ENCODE measurements around the gene PLA2G4A.
"Not testable (repeated sequence)": the region's sequence is repeated elsewhere in the genome, so short reads cannot be mapped to it uniquely, and the experiment has no call there.

The PLA2G4A gene

GRCh38 chr1:186922814-186923213 lies 94.1 kb downstream of the PLA2G4A start:
- DNase-seq (ENCODE audit: low read depth) = not testable (repeated sequence)

- no peak for DNase-seq (ENCODE audit: low read depth)
Measured at GRCh38 chr1:186923486-186923885, 94.7 kb downstream of the PLA2G4A start.

DNA sequence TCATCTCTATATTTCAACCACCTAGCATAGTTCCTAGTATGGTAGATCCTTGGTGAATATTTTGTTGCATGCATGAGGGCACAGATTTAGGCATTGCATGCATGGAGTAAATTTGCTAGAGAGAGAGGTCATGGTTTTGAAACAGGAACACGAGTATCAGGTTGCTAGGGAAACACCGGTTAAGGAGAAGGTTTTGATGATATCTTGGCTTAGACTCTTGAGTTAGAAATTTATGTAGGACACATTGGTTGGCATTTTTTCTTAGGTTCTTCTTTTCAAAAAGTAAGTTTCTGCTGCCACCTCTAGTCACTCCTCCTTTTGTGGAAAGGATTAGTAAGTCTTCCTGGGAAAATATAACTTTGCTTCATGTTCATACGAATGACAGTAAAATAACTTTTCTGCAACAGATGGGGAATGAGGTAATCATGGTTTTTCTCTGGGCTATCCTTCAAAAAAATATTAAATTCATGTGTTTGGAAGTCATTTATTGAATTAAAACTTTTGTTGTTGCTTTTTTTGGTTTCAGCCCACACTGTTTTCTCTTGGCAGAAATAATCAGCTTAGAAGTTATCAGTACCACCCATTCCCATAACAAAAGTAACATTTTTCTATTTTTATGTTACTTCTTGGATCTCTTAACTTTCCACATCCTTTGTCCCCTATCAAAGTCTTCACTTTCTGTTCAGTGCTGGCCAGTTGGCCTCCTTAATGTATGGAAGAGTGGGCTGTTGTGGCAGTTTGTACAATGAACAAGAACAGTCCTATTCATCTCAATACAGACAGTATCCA lies 97.3 kb downstream of the PLA2G4A start:
- DNase-seq (ENCODE audit: low read depth) = peak; percentile 8

DNA sequence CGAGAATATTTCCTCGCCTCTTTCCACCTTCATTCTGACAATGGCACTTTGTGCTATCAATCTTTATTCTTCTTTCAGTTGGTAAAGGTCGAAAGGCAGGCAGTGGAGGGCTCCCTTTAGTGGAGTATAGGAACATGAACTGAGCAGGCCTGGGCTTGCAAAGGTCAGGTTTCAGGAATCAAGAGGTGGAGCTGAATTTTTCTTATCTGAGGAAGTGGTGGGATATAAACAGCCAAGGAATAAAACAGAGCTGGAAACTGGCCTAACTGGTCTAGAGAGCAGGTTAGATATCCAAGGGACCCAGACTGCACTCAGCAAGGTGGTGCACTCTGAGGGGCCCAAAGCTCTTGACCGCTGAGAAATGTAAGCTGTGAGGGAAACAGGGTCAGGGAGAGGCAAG lies 99.1 kb downstream of the PLA2G4A start:
- no peak for DNase-seq (ENCODE audit: low read depth)

- DNase-seq (ENCODE audit: low read depth) = no peak
Measured at GRCh38 chr1:186930238-186930637, 101.5 kb downstream of the PLA2G4A start.

DNA sequence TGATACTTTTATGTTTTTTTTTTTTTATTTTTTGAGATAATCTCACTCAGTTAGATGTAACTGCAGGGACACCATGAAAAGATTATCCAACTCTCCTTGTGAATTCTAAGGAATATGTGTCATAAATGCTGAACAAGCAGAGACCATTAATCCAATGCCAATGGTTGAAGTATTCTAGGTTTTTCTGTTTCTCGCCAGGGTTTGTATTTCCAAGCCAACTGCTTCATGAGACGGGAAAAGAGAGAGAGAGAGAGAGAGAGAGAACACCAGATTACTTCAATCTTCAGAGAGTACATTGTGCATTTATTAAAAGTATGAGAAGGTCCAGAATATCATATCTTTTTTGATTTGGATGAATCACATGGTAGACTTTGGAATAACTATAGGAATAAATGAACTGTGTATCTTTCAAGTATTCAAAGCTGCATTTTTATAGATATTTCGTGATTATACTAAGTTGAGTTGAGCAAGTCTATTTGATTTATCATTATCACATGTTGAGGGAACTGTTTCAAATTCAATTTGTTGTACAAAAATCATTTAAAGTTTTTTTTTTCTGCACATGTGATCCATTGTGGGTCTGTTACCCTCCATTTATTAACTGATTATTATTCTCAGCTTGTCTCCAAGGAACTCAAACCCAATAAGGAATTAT lies 108.4 kb downstream of the PLA2G4A start:
- no peak for DNase-seq (ENCODE audit: low read depth)

DNA sequence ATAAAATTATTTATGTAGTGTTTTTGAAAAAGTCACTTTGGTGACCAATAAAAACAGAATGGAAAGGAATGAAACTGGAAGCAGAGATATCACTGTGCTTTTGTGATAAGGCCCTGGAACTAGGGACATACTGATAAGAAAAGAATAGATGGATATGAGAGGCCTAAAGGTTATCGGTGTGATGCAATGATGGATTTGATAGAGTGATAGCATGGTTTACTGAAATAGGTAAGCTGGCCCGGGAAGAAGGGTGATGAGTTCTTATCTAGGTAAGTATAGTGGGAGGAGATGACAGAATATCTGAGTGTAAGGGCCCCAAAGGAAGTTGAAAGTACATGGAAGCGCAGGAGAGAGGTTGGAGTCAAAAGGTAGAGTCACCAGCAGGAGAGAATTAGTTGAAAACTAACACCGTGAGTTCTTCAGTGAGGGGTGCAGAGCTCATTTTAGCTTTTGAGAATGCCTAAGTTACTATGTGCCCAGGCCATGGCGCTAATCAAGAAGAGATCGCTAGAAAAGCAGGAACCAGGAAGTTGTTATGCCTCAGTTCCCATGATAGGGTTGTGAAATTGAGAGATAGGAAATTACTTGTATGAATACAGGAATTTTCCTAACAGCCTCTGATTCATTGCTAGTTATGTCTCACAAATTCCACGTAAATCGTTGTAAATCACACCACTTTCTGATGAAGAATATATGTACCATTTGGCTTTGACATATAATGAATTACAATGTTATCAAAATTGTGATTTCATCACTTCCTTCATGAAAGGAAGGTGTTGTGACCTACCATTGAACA lies 115.3 kb downstream of the PLA2G4A start:
- DNase-seq (ENCODE audit: low read depth) = no peak

DNA sequence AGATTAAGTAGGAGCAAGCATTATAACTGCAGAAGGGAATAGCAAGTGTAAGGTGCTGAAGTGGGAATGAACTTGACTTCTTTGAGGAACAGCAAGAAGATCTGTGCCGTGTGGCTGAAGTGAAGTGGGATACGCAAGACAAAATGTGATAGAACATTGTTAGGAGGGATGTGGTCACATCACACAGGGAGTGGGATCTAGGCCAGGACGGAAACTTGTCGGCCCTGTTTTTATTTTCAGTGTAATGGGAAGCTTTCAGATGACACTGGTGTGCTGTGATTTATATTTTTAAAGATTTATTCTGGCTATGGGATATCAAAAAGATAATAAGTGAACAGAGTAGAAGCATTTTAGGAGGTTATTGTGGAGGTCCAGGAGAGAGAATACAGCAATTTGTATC lies 116.4 kb downstream of the PLA2G4A start:
- no peak for DNase-seq (ENCODE audit: low read depth)

GRCh38 chr1:186948535-186948934 lies 119.8 kb downstream of the PLA2G4A start:
- DNase-seq (ENCODE audit: low read depth) = no peak

DNA sequence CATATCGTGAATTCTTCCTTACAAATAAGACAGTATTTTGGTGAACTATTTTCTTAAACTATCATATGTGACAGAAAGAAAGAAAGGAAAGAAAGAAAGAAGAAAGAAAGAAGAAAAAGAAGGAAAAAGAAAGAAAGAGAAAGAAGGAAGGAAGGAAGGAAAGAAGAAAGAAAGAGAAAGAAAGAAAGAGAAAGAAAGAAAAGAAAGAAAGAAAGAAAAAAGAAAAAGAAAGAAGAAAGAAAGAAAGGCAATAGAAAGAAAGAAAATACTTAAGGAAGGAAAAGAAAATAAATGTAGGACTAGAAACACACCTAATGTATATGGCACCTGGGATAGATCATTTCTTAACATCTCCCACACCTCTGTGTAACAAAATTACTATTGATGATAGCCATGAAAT lies 120.4 kb downstream of the PLA2G4A start:
- no peak for DNase-seq (ENCODE audit: low read depth)

DNA sequence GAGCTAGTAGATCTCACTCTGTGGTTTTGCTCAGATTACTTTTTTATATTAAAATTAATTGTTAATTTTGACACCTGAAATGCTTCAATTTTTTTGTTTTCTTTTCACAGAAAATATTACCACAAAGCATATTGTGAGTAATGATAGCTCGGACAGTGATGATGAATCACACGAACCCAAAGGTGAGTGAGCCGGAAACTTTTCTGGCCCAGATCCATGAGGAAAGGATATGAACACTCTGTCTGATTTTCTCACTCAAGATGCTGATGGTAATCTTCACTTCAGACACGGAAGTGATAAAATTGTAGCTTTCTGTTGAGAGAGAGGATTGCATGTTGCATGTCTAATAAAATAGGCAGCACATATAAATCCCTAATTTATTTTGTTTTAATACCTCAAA lies 121.8 kb downstream of the PLA2G4A start:
- DNase-seq (ENCODE audit: low read depth) = no peak

DNA sequence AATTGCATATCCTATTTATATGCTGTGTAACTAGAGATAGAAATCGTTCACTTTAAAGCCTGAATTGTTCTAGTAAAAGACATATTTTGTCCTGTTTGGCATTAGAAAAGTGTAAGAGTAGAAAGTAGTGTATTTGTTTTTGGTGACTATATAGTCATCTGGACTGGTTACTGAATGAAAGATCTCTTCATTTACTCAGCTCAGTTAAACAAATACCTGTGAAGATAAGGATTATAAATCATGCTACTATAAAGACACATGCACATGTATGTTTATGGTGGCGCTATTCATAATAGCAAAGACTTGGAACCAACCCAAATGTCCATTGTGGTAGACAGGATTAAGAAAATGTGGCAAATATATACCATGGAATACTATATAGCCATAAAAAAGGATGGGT lies 125.1 kb downstream of the PLA2G4A start:
- DNase-seq (ENCODE audit: low read depth) = no peak

DNA sequence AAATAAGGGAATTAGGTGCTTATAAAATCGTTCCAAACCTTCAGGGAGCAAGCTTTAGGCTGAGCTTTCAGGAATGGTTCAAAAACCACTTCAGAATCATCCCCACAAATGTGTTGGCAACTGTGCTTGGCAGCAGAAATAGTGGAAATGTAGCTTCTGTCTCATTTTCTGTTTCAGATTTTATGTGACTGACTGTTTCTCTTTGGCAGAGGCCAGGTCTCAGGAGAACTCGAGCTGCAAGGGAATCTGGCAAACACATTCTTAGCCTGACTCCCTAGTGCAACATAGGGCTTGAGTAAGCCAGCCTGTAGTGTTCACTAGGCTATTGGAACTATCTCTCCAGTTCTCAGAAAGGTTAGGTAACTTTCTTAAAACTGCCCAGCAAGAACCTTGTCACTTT lies 128.6 kb downstream of the PLA2G4A start:
- no peak for DNase-seq (ENCODE audit: low read depth)

- no peak for DNase-seq (ENCODE audit: low read depth)
Measured at GRCh38 chr1:186958520-186958919, 129.8 kb downstream of the PLA2G4A start.

DNA sequence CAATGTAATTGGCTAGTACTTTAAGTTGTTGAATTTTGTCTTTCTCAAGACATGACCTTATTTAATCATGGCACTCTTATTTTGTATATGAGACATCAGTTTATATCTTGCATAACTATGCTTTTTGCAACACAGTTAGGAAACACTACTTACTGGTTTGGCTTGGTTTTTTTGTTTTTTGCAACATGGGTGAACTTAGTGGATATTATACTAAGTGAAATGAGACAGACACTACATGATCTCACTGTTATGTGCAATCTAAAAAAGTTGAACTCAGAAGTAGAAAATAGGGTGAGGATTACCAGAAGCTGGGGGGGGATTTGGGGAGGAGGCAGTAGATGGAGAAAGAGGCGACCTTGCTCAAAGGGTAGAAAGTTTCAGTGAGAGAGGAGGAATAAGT lies 132.1 kb downstream of the PLA2G4A start:
- DNase-seq (ENCODE audit: low read depth) = no peak

GRCh38 chr1:186965847-186966246 lies 137.1 kb downstream of the PLA2G4A start:
- no peak for DNase-seq (ENCODE audit: low read depth)

GRCh38 chr1:186966456-186966855 lies 137.7 kb downstream of the PLA2G4A start:
- DNase-seq (ENCODE audit: low read depth) = no peak

DNA sequence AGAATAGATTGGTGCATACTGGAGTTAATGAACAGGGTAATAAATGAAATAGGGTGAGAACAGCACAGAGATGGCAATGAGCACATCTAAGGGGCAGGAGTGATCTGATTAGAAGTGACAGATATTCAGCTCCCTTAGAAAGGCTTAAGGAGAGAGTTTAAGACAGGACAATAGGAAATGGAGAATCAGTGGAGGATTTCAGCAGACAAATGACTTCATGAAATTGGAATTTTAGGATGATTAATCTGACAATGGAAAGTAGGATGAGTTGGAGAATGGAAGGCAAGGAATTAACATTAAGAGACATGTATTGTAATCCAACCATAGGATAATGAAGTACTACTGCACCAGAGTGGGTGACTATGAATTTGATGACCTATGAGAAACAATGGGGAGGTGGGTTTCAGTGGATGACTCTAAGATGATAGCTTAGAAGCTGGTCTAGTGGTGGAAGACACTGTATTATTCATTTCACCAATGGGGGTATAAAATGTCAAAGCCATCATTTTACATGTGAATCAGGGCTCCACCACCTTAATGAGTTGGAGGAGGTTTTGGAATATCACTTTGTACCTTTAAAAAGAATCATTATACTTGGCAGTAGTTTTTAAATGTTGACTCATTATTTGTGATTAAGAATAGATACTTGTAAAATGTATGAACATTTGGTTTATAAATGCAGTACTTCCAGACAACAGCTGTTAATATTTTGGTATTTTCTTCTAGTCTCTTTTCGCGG lies 139.1 kb downstream of the PLA2G4A start:
- no peak for DNase-seq (ENCODE audit: low read depth)

DNA sequence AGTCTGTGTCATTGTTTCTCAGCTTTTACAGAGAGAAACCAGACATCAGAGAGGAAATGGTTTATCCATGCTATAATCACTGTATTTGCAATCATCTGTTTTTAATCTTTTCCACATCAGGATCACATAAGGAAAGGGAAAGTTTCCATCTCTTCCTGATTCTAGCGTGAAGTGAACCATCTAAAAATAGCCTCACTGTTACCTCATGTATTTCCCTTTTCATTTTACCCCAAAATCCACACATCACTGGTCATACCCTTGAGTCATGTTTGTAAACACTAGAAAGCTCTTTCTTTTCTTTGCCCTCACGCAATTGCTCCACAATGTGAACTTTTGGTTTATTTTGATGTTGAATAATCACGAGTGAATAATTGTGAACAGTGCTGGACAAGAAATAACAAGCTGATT lies 146.0 kb downstream of the PLA2G4A start:
- peak; percentile 88 for DNase-seq (ENCODE audit: low read depth)

DNA sequence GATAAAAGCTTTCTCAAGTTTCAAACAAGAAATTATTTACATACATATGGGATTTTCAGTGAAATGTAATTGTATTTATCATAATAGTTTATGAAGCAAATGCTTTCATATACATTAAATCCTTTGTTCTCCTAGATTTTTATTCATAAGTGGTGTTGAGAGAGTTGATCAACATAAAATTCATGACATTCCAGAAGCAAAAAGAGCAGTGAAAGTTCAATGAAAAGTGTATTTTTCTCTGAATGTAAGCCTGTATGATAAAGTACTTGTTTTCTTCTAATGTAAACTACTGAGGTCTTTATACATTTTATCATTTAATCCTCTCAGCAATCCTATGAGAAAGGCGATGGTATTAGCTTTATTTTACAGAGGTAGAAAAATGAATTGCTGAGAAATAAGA lies 146.5 kb downstream of the PLA2G4A start:
- no peak for DNase-seq (ENCODE audit: low read depth)

DNA sequence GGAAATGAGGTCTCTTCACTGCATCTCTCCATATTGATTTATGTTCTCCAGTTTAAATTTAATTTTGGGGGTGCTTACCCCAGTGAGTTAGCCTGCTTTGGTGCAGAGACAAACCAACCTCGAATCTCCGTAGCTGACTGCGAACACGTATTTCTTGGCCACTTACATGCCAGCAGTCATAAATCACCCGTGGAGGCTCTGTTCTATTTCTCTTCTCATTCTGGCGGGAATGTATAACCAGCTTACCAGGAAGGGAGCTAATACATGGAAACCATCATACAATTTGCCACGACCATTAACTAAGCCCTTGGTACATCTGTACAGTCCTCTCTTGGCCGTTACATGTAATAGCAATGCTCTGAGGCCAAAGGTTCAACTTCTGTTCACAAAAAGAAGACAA lies 148.0 kb downstream of the PLA2G4A start:
- DNase-seq (ENCODE audit: low read depth) = no peak

DNA sequence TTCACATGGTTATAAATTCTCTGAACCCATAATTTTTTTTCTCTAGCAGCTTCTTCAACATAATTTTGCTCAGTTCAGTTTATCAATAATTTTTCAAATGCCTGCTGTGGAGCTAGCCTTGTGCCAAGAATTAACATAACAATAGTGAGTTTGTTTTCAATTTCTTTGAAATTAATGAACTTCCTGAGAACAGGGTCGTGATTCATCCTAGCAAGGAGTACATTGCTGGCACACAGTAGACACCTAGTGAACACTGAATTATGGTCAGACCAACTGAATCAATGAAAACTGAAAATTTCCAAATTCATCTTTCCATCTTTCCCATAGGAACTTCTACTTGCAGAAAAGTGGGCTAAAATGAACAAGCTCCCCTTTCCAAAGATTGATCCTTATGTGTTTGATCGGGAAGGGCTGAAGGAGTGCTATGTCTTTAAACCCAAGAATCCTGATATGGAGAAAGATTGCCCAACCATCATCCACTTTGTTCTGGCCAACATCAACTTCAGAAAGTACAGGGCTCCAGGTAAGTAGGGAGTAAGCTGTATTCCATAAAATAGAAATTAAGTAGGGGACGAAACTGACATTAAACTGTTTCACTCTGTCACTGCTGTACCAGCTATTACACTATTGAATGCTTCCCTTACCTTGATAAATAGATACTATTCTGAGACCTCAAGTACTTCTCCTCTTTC lies 148.7 kb downstream of the PLA2G4A start:
- no peak for DNase-seq (ENCODE audit: low read depth)
